Keratinocyte (primary cell): ENCODE measurements around the gene MAP2K5.

ENCODE experiments used
- EZH2 ChIP-seq: IDR thresholded peaks from one replicate; pipeline ENCODE4 v1.6.1; 2012; ENCODE audit warnings: inconsistent platforms, mild to moderate bottlenecking, low read length, moderate library complexity
- TF ChIP-seq, protein P1 (sequence below), 3 experiments: IDR thresholded peaks in 1 of 3; conservative IDR thresholded peaks in 1 of 3; optimal IDR thresholded peaks in 1 of 3; 2 replicates in 2 of 3; 3 replicates in 1 of 3; pipeline versions ENCODE3 to v1.5.1; 2011; ENCODE audit warnings: low read length in 3 of 3, mild to moderate bottlenecking in 3 of 3, moderate library complexity in 2 of 3, control low read depth in 1 of 3, inconsistent platforms in 1 of 3; ENCODE audit not compliant: insufficient read depth in 2 of 3; ENCODE audit errors: extremely low read depth in 1 of 3

GRCh38 chr15:67719330-67719959, 176.9 kb downstream of the MAP2K5 start:
- TF ChIP-seq, protein P1, sequence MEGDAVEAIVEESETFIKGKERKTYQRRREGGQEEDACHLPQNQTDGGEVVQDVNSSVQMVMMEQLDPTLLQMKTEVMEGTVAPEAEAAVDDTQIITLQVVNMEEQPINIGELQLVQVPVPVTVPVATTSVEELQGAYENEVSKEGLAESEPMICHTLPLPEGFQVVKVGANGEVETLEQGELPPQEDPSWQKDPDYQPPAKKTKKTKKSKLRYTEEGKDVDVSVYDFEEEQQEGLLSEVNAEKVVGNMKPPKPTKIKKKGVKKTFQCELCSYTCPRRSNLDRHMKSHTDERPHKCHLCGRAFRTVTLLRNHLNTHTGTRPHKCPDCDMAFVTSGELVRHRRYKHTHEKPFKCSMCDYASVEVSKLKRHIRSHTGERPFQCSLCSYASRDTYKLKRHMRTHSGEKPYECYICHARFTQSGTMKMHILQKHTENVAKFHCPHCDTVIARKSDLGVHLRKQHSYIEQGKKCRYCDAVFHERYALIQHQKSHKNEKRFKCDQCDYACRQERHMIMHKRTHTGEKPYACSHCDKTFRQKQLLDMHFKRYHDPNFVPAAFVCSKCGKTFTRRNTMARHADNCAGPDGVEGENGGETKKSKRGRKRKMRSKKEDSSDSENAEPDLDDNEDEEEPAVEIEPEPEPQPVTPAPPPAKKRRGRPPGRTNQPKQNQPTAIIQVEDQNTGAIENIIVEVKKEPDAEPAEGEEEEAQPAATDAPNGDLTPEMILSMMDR (optimal IDR thresholded peaks at IDR 0.05 in 1 of 3, IDR thresholded peaks at IDR 0.05 in 1 of 3, conservative IDR thresholded peaks at IDR 0.05 in 1 of 3; ENCODE audit: extremely low read depth in 1 of 3, insufficient read depth in 2 of 3, low read length in 3 of 3) = no peak
- no peak for TF ChIP-seq EZH2
